OCI-LY1 (cell line): ENCODE data around the gene LRMDA.

ENCODE experiments used
- H2AFZ ChIP-seq: fragments of 200-600 bp; sonication (generic), shearing (Covaris generic); 2 replicates; pipeline ENCODE4 v1.6.0; 2014; ENCODE audit warnings: antibody characterized with exemption, mild to moderate bottlenecking, low read length
- H3F3A ChIP-seq: fragments of 200-600 bp; sonication (generic), shearing (Covaris generic); 2 replicates; pipeline ENCODE4 v1.6.0; 2014; ENCODE audit warnings: mild to moderate bottlenecking, antibody characterized with exemption, low read length, moderate library complexity; ENCODE audit not compliant: insufficient read depth
- H3K27ac ChIP-seq: fragments of 200-600 bp; sonication (generic); 2 replicates; pipeline ENCODE4 v1.5.1; 2014; ENCODE audit warnings: low read length, mixed run types, mild to moderate bottlenecking, low read depth; ENCODE audit not compliant: poor library complexity, severe bottlenecking
- H3K27me3 ChIP-seq: fragments of 200-600 bp; sonication (generic); 2 replicates; pipeline ENCODE4 v1.6.0; 2014; ENCODE audit warnings: antibody characterized with exemption, mild to moderate bottlenecking, low read length, moderate library complexity; ENCODE audit not compliant: insufficient read depth
- H3K36me3 ChIP-seq: fragments of 200-600 bp; sonication (generic); 2 replicates; pipeline ENCODE4 v1.6.1; 2014; ENCODE audit warnings: mild to moderate bottlenecking, antibody characterized with exemption, low read length, moderate library complexity, mixed read lengths; ENCODE audit not compliant: insufficient read depth
- H3K4me1 ChIP-seq: fragments of 200-600 bp; sonication (generic); 2 replicates; pipeline ENCODE4 v1.5.1; 2014; ENCODE audit warnings: mild to moderate bottlenecking, low read length, moderate library complexity; ENCODE audit not compliant: insufficient read depth, severe bottlenecking
- H3K4me2 ChIP-seq: fragments of 200-600 bp; sonication (generic), shearing (Covaris generic); 2 replicates; pipeline ENCODE4 v1.6.1; 2014; ENCODE audit warnings: low read length
- H3K4me3 ChIP-seq: fragments of 200-600 bp; sonication (generic); 2 replicates; pipeline ENCODE4 v1.5.1; 2014; ENCODE audit warnings: low read length, low read depth, mild to moderate bottlenecking, mixed read lengths; ENCODE audit not compliant: poor library complexity, severe bottlenecking
- H3K79me2 ChIP-seq: fragments of 200-600 bp; shearing (Covaris generic); 2 replicates; pipeline ENCODE4 v1.6.1; 2016; ENCODE audit warnings: mixed run types, low read length, mixed read lengths; ENCODE audit not compliant: insufficient read depth
- H3K9ac ChIP-seq: fragments of 200-600 bp; sonication (generic), shearing (Covaris generic); 2 replicates; pipeline ENCODE4 v1.6.1; 2014; ENCODE audit warnings: mild to moderate bottlenecking, low read length, mixed read lengths
- H3K9me2 ChIP-seq: fragments of 200-600 bp; sonication (generic), shearing (Covaris generic); 2 replicates; pipeline ENCODE4 v1.6.1; 2014; ENCODE audit warnings: low read depth, mild to moderate bottlenecking, low read length, mixed read lengths
- H3K9me3 ChIP-seq: fragments of 200-600 bp; shearing (Covaris generic); 2 replicates; pipeline ENCODE4 v1.6.1; 2014; ENCODE audit warnings: low read length, mixed read lengths
- H4K20me1 ChIP-seq: fragments of 200-600 bp; sonication (generic), shearing (Covaris generic); 2 replicates; pipeline ENCODE4 v1.6.0; 2016; ENCODE audit warnings: mild to moderate bottlenecking, low read length; ENCODE audit not compliant: insufficient read depth
- EZH2 ChIP-seq: fragments of 200-600 bp; sonication (generic), shearing (Covaris generic); IDR thresholded peaks from 2 replicates; pipeline ENCODE4 v1.8.0; 2017; ENCODE audit warnings: borderline replicate concordance, mixed run types, mild to moderate bottlenecking, antibody characterized with exemption, low read length, moderate library complexity, mixed read lengths
- TF ChIP-seq, protein P1 (sequence below): fragments of 200-600 bp; sonication (generic), shearing (Covaris generic); IDR thresholded peaks from 2 replicates; pipeline ENCODE4 v1.5.1; 2017; ENCODE audit warnings: mild to moderate bottlenecking, antibody characterized with exemption, low read length, moderate library complexity, mixed read lengths

The LRMDA gene

DNA sequence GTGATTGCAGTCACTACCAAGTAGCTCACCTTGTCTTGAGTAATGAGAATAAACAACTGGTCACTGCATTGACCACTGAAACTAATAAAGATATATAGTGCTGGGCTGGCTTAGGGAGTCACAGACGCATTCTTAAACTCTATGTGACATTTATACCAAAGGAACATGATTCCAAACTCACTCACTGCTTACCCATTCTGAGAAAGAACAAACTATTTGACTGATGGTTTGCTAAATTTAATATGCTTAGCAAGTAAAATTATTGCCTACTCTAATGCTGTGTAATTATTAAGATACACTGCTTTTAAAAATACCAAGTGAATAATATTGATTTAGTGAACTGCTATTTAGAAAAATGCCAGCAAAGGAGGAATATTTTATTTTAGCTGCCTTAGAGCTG is 191.1 kb downstream of the LRMDA start:
- TF ChIP-seq EZH2 = no peak
- TF ChIP-seq, protein P1, sequence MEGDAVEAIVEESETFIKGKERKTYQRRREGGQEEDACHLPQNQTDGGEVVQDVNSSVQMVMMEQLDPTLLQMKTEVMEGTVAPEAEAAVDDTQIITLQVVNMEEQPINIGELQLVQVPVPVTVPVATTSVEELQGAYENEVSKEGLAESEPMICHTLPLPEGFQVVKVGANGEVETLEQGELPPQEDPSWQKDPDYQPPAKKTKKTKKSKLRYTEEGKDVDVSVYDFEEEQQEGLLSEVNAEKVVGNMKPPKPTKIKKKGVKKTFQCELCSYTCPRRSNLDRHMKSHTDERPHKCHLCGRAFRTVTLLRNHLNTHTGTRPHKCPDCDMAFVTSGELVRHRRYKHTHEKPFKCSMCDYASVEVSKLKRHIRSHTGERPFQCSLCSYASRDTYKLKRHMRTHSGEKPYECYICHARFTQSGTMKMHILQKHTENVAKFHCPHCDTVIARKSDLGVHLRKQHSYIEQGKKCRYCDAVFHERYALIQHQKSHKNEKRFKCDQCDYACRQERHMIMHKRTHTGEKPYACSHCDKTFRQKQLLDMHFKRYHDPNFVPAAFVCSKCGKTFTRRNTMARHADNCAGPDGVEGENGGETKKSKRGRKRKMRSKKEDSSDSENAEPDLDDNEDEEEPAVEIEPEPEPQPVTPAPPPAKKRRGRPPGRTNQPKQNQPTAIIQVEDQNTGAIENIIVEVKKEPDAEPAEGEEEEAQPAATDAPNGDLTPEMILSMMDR = no peak
- Histone ChIP-seq H3K9me2 (no peaks in the 10 kb centered on the region), H3K4me1 (no peaks in the 10 kb centered on the region), H3K27ac (no peak overlapping the region), H2AFZ (no peak overlapping the region), H3F3A (no peaks in the 10 kb centered on the region), H3K4me3 (no peak overlapping the region), H4K20me1 (no peaks in the 10 kb centered on the region), H3K4me2 (no peak overlapping the region), H3K36me3 (no peaks in the 10 kb centered on the region), H3K79me2 (no peaks in the 10 kb centered on the region), H3K9me3 (no peaks in the 10 kb centered on the region), H3K9ac (no peak overlapping the region), H3K27me3 (no peaks in the 10 kb centered on the region)

DNA sequence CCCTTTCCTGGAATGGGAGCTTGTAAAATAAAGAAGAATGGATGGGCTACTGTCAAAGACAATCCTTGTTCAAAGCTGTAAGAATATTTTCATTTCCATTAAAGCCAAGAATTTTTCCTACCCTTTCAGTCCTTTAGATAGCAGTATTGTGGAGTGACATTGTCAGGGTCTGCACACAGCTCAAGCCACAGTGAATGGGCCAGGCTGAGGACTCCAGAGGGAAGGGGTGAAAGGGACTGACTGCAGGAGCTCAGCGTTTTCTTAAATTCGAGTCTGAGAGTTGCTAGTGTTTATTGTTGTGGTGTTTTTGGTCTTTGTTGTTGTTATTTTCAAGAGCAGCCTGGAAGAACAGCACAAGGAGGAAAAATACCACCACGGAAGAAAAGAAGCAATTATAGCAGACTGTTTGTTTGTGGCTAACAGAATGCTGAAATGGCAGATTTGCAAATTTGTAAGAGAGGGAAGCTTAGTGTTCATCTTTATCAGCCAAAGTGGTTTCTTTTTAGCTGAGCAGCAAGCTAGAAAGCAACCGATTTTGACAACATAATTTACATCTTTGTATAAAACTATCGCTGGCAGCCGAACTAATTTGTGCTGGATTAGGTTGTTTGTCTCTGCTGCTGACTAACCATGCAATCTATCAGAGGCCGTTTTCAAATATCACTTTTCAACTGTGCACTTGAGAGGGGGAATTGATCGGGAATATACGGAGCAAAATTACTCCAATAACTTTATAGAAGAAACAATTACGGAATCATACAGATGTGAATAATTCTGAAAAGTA is 192.1 kb downstream of the LRMDA start:
- no peaks in the 10 kb centered on the region for H3K4me1 ChIP-seq
- no peaks in the 10 kb centered on the region for H3K36me3 ChIP-seq
- no peaks in the 10 kb centered on the region for H3F3A ChIP-seq
- no peak overlapping the region for H2AFZ ChIP-seq
- no peak for TF ChIP-seq EZH2
- TF ChIP-seq, protein P1 = no peak
- no peaks in the 10 kb centered on the region for H3K79me2 ChIP-seq
- H4K20me1 ChIP-seq = no peaks in the 10 kb centered on the region
- H3K9me2 ChIP-seq = no peaks in the 10 kb centered on the region
- no peaks in the 10 kb centered on the region for H3K27me3 ChIP-seq
- H3K27ac ChIP-seq = no peak overlapping the region
- no peak overlapping the region for H3K9ac ChIP-seq
- H3K4me2 ChIP-seq = no peak overlapping the region
- no peaks in the 10 kb centered on the region for H3K9me3 ChIP-seq
- H3K4me3 ChIP-seq = no peak overlapping the region

DNA sequence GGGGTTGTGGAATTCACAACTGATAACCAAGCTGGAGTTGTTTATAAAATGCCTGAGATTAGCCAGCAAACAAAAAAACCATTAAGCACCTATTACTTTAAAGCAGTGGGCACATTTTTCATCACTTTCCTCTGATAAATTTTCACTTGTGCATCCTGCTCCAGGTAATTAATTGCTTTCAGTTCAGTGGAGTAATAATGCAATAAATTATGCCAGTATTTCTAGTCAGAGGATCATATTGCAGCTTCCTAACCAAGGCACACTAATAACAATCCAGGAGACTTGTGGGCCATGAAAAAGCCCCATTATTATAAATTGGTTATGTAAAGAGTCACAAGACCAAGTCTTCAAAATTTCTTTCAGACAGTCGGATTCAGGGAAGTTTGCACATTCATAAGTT is 193.2 kb downstream of the LRMDA start:
- H3F3A ChIP-seq = no peaks in the 10 kb centered on the region
- no peaks in the 10 kb centered on the region for H3K4me1 ChIP-seq
- H3K9ac ChIP-seq = no peak overlapping the region
- no peaks in the 10 kb centered on the region for H3K9me2 ChIP-seq
- H3K4me3 ChIP-seq = no peak overlapping the region
- H2AFZ ChIP-seq = no peak overlapping the region
- H3K27me3 ChIP-seq = no peaks in the 10 kb centered on the region
- H3K4me2 ChIP-seq = no peak overlapping the region
- TF ChIP-seq, protein P1 = no peak
- no peak for TF ChIP-seq EZH2
- H3K9me3 ChIP-seq = no peaks in the 10 kb centered on the region
- no peaks in the 10 kb centered on the region for H3K79me2 ChIP-seq
- no peak overlapping the region for H3K27ac ChIP-seq
- no peaks in the 10 kb centered on the region for H3K36me3 ChIP-seq
- H4K20me1 ChIP-seq = no peaks in the 10 kb centered on the region
